ENCODE data around the gene AOC1.

Gene AOC1

DNA sequence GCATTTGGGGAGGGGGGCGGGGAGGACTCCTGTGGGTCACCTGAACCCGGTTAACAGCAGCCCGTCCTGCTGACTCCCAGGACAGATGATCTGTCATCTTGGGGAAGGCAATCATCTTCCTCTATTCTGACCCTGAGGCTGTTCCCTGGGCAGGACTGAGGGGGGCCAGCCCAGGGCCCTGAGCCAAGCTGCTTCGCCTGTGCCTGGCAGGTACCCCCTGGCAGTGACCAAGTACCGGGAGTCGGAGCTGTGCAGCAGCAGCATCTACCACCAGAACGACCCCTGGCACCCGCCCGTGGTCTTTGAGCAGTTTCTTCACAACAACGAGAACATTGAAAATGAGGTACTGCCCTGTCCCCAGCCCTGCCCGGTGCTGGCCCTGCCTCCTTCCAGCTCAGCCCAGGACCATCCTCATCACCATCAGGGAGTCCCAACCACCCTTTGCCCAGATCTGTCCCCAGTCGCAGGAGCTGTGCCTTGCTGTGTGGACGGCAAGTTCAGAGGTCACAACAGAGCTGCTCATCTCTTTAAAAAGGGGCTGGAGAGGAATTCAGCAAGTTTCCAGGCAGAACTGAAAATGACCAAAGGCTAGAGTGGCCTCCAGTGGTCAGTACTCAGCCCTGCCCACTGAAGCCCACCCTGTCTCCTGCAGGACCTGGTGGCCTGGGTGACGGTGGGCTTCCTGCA, 8.1 kb downstream of the AOC1 start:
- WGBS (ENCODE audit: insufficient coverage, insufficient read length) = no CpG with 5 or more reads among the region's 14 CpGs
- no peak for DNase-seq (ENCODE audit: low read depth, low spot score)
- no peaks in the 10 kb centered on the region for H3K4me1 ChIP-seq (ENCODE audit: control insufficient read depth, insufficient read depth, low read length)

DNA sequence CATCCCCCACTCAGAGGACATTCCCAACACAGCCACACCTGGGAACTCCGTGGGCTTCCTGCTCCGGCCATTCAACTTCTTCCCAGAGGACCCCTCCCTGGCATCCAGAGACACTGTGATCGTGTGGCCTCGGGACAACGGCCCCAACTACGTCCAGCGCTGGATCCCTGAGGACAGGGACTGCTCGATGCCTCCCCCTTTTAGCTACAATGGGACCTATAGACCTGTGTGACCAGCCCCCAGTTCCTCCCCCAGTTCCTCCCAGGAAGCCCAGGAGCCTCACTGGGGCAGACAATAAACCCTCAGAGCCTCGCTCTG, 8.6 kb downstream of the AOC1 start:
- no peaks in the 10 kb centered on the region for H3K36me3 ChIP-seq (ENCODE audit: control insufficient read depth, insufficient read depth, low read length)
- H3K4me3 ChIP-seq (ENCODE audit: low read length) = no peak overlapping the region
- H3K27me3 ChIP-seq (ENCODE audit: control insufficient read depth, insufficient read depth, low read length) = no peaks in the 10 kb centered on the region
- H3K9me3 ChIP-seq (ENCODE audit: control insufficient read depth, insufficient read depth, low read length) = no peaks in the 10 kb centered on the region
- H3K4me1 ChIP-seq (ENCODE audit: control insufficient read depth, insufficient read depth, low read length) = no peaks in the 10 kb centered on the region
- no CpG with 5 or more reads among the region's 9 CpGs for WGBS (ENCODE audit: insufficient coverage, insufficient read length)
- no peak overlapping the region for H3K27ac ChIP-seq (ENCODE audit: low read length)
- DNase-seq (ENCODE audit: low read depth, low spot score) = no peak

More for the DNA sequence above, 8.1 kb downstream of the AOC1 start:
- no peaks in the 10 kb centered on the region for H3K9me3 ChIP-seq (ENCODE audit: control insufficient read depth, insufficient read depth, low read length)
- H3K4me3 ChIP-seq (ENCODE audit: low read length) = no peak overlapping the region
- no peaks in the 10 kb centered on the region for H3K27me3 ChIP-seq (ENCODE audit: control insufficient read depth, insufficient read depth, low read length)
- no peak overlapping the region for H3K27ac ChIP-seq (ENCODE audit: low read length)
- no peaks in the 10 kb centered on the region for H3K36me3 ChIP-seq (ENCODE audit: control insufficient read depth, insufficient read depth, low read length)

DNA sequence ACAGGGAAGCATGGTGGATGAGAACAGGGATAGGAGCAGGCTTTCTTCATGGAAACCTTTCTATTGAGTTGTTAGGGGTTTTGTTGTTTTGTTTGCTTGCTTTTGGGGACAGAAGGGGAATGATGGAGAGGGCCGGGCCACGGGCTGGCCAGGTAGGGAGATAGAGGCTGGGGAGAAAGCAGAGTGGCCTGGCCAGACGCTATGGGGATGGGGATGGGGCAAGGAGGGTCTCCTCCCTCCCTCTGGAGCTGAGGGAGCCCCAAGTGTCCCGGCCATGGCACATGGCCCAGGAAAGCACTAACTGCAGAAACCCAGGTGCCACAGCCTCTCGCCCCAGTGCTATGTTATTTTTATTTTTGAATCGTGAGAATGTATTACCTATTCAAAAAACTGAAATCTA, 10.0 kb downstream of the AOC1 start:
- Histone ChIP-seq H3K4me3 (ENCODE audit: low read length) (no peak overlapping the region), H3K4me1 (ENCODE audit: control insufficient read depth, insufficient read depth, low read length) (no peaks in the 10 kb centered on the region), H3K9me3 (ENCODE audit: control insufficient read depth, insufficient read depth, low read length) (no peaks in the 10 kb centered on the region), H3K27ac (ENCODE audit: low read length) (no peak overlapping the region), H3K27me3 (ENCODE audit: control insufficient read depth, insufficient read depth, low read length) (no peaks in the 10 kb centered on the region), H3K36me3 (ENCODE audit: control insufficient read depth, insufficient read depth, low read length) (no peaks in the 10 kb centered on the region)
- no peak for DNase-seq (ENCODE audit: low read depth, low spot score)
- no CpG with 5 or more reads among the region's 6 CpGs for WGBS (ENCODE audit: insufficient coverage, insufficient read length)

DNA sequence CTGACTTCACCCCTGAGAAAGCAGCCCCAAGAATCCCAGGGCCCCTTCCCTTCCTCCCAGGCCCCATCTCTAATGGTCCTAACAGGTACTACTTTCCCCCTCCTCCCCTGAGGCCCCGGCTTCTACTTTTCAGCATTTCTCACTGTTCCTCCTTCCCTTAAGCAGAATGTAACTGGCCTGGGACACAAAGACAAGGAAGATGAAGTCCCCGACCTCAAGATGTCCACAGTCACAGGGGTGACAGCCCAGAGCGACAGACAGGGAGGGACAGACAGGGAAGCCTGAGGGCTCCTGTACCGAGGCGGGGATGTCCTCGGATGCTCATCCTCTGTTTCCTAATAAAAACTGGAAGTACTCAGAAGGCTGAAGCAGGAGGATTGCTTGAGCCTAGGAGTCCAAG, 11.6 kb downstream of the AOC1 start:
- H3K4me1 ChIP-seq (ENCODE audit: control insufficient read depth, insufficient read depth, low read length) = no peaks in the 10 kb centered on the region
- H3K36me3 ChIP-seq (ENCODE audit: control insufficient read depth, insufficient read depth, low read length) = no peaks in the 10 kb centered on the region
- no peaks in the 10 kb centered on the region for H3K9me3 ChIP-seq (ENCODE audit: control insufficient read depth, insufficient read depth, low read length)
- H3K4me3 ChIP-seq (ENCODE audit: low read length) = no peak overlapping the region
- no peaks in the 10 kb centered on the region for H3K27me3 ChIP-seq (ENCODE audit: control insufficient read depth, insufficient read depth, low read length)
- no peak for DNase-seq (ENCODE audit: low read depth, low spot score)
- H3K27ac ChIP-seq (ENCODE audit: low read length) = no peak overlapping the region
- WGBS (ENCODE audit: insufficient coverage, insufficient read length) = no CpG with 5 or more reads among the region's 6 CpGs

DNA sequence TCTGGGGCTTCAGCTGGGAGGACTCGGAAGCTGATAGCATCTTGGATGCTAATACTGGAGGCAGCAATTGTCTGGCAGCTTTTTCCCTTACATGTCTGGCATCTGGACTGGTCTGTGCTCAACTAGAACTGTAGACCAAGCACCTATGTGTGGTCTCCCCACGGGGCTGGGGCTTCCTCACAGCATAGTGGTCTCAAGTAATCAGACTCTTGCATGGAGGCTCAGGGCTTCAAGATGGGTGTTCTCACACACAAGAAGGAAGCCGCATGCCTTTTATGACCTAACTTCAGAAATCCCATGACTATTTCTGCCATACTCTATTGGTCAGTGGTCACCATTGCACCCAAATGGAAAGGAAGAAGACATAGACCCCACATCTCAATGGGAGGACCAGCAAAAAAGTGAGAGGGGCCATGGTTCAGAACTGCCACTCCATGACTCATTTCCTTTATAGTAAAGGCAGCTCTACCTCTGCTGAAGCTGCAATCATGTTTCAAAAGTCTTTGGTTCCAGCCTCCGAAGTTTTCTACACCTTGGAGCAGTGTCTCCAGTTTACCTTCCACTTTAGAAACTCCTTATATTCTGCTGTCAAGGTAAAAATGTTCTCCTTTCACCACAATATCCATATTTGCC, 14.7 kb downstream of the AOC1 start:
- no peaks in the 10 kb centered on the region for H3K4me1 ChIP-seq (ENCODE audit: control insufficient read depth, insufficient read depth, low read length)
- H3K27me3 ChIP-seq (ENCODE audit: control insufficient read depth, insufficient read depth, low read length) = no peaks in the 10 kb centered on the region
- WGBS (ENCODE audit: insufficient coverage, insufficient read length) = no CpG with 5 or more reads among the region's 4 CpGs
- no peak overlapping the region for H3K27ac ChIP-seq (ENCODE audit: low read length)
- DNase-seq (ENCODE audit: low read depth, low spot score) = no peak
- H3K9me3 ChIP-seq (ENCODE audit: control insufficient read depth, insufficient read depth, low read length) = no peaks in the 10 kb centered on the region
- H3K36me3 ChIP-seq (ENCODE audit: control insufficient read depth, insufficient read depth, low read length) = no peaks in the 10 kb centered on the region
- H3K4me3 ChIP-seq (ENCODE audit: low read length) = no peak overlapping the region

DNA sequence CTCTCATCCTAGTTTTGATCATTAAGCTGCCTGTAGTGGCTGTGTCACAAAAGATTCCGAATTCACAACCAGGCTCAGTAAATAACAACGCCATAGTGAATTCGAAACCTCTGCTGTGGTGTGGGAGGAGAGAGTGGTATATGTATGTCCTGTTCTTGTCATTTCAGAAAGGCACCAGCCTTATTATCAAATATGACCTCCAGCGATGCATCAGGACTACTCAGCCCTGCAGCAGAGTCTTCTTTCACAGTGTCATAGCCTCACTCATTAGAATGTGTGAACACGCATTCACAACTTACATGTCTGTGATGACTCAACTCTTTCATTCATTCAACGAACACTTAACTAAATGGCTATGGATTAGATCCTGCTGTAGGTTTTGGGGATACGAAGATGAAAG, 15.3 kb downstream of the AOC1 start:
- Histone ChIP-seq H3K4me3 (ENCODE audit: low read length) (no peak overlapping the region), H3K9me3 (ENCODE audit: control insufficient read depth, insufficient read depth, low read length) (no peaks in the 10 kb centered on the region), H3K27me3 (ENCODE audit: control insufficient read depth, insufficient read depth, low read length) (no peaks in the 10 kb centered on the region), H3K4me1 (ENCODE audit: control insufficient read depth, insufficient read depth, low read length) (no peaks in the 10 kb centered on the region), H3K36me3 (ENCODE audit: control insufficient read depth, insufficient read depth, low read length) (no peaks in the 10 kb centered on the region), H3K27ac (ENCODE audit: low read length) (no peak overlapping the region)
- WGBS (ENCODE audit: insufficient coverage, insufficient read length) = no CpG with 5 or more reads among the region's 7 CpGs
- DNase-seq (ENCODE audit: low read depth, low spot score) = no peak

DNA sequence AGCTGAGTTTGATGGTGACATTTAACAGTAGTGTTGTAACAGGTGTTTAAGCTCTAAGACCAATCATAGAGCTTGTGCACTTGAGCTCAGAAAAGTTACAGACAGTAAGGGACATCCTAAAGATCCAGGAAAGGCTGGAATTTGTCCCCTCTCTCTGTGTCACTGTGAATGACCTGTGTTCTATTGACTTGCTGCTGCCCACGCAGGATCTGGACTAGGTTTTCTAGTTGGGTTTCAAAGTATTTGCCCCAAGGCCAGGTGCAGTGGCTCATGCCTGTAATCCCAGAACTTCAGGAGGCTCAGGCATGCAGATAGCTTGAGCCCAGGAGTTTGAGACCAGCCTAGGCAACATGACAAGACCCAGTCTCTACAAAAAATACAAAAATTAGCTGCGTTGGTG, 17.1 kb downstream of the AOC1 start:
- H3K27me3 ChIP-seq (ENCODE audit: control insufficient read depth, insufficient read depth, low read length) = no peaks in the 10 kb centered on the region
- no peaks in the 10 kb centered on the region for H3K36me3 ChIP-seq (ENCODE audit: control insufficient read depth, insufficient read depth, low read length)
- H3K27ac ChIP-seq (ENCODE audit: low read length) = no peak overlapping the region
- H3K4me1 ChIP-seq (ENCODE audit: control insufficient read depth, insufficient read depth, low read length) = no peaks in the 10 kb centered on the region
- DNase-seq (ENCODE audit: low read depth, low spot score) = no peak
- H3K9me3 ChIP-seq (ENCODE audit: control insufficient read depth, insufficient read depth, low read length) = no peaks in the 10 kb centered on the region
- H3K4me3 ChIP-seq (ENCODE audit: low read length) = no peak overlapping the region
- WGBS (ENCODE audit: insufficient coverage, insufficient read length) = no CpG with 5 or more reads among the region's 2 CpGs

DNA sequence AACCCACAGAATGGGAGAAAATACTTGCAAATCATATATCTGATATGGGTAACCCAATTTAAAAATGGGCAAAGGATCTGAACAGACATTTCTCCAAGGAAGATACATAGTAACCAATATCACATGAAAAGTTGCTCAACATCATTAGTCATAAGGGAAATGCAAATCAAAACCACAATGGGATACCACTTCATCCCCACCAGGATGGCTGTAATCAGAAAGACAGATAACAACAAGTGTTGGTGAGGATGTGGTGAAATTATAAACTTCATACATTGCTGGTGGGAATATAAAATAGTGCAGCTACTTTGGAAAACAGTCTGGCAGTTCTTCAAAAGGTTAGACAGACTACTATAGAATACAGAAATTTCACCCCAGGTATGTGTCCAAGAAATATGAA, 19.3 kb downstream of the AOC1 start:
- H3K27me3 ChIP-seq (ENCODE audit: control insufficient read depth, insufficient read depth, low read length) = no peaks in the 10 kb centered on the region

DNA sequence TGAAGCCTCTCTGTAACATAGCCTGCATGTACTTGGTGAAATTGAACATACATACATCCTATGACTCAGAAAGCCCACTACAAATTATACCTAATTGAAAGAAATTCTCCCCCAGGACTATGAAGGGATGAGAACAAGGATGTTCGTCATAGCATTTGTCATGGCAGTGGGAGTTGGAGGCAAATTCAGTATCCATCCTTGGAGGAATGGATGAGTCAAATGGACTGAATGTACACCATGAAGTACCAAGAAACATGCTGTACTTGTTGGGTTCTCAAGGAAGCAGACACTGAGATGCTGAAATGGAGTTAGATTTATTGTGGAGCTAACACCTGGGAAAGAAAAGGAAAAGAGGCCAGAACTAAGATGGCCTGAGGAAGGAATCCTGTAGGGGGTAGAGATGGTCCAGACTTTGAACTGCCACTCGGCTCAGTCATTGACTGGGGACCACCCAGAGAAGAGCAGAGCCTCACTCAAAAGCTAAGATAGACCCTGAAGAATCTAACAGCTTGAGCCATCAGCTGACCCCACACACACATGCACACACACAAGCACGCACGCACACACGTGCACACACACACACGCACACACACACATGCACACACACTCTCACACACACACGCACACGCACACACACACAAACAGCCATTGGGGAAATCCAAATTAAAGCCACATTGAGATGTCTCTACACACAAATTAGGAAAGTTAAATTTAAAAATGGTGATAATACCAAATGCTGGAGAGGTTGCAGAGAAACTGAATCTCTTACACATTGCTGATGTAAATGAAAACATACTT, 22.3 kb downstream of the AOC1 start:
- Histone ChIP-seq H3K27me3 (ENCODE audit: control insufficient read depth, insufficient read depth, low read length) (no peaks in the 10 kb centered on the region), H3K36me3 (ENCODE audit: control insufficient read depth, insufficient read depth, low read length) (no peaks in the 10 kb centered on the region), H3K4me1 (ENCODE audit: control insufficient read depth, insufficient read depth, low read length) (no peaks in the 10 kb centered on the region), H3K27ac (ENCODE audit: low read length) (no peak overlapping the region), H3K9me3 (ENCODE audit: control insufficient read depth, insufficient read depth, low read length) (no peaks in the 10 kb centered on the region), H3K4me3 (ENCODE audit: low read length) (no peak overlapping the region)
- no peak for DNase-seq (ENCODE audit: low read depth, low spot score)
- WGBS (ENCODE audit: insufficient coverage, insufficient read length) = no CpG with 5 or more reads among the region's 8 CpGs

More for the DNA sequence above, 19.3 kb downstream of the AOC1 start:
- no peak overlapping the region for H3K4me3 ChIP-seq (ENCODE audit: low read length)
- H3K27ac ChIP-seq (ENCODE audit: low read length) = no peak overlapping the region
- no peaks in the 10 kb centered on the region for H3K4me1 ChIP-seq (ENCODE audit: control insufficient read depth, insufficient read depth, low read length)
- H3K9me3 ChIP-seq (ENCODE audit: control insufficient read depth, insufficient read depth, low read length) = no peaks in the 10 kb centered on the region
- DNase-seq (ENCODE audit: low read depth, low spot score) = no peak
- no peaks in the 10 kb centered on the region for H3K36me3 ChIP-seq (ENCODE audit: control insufficient read depth, insufficient read depth, low read length)

DNA sequence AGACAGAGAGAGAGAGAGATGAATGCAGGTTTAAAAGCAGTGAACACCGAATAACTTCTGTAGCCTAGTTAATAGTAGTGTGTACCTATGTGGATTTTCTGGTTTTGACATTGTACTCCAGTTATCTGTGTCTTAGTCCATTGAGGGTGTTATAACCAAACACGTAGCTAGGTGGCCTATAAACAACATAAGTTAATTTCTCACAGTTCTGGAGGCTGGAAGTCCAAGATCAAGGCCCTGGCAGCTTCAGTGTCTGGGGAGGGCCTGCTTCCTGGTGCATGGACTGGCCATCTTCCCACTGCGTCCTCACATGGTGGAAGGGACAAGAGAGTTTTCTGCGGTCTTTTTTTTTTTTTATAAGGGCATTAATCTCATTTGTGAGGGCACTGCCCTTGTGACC, 23.5 kb downstream of the AOC1 start:
- no peak for DNase-seq (ENCODE audit: low read depth, low spot score)

More for the DNA sequence above, 23.5 kb downstream of the AOC1 start:
- no peak overlapping the region for H3K4me3 ChIP-seq (ENCODE audit: low read length)
- H3K27ac ChIP-seq (ENCODE audit: low read length) = no peak overlapping the region
- no peaks in the 10 kb centered on the region for H3K9me3 ChIP-seq (ENCODE audit: control insufficient read depth, insufficient read depth, low read length)
- no peaks in the 10 kb centered on the region for H3K4me1 ChIP-seq (ENCODE audit: control insufficient read depth, insufficient read depth, low read length)
- no peaks in the 10 kb centered on the region for H3K36me3 ChIP-seq (ENCODE audit: control insufficient read depth, insufficient read depth, low read length)
- WGBS (ENCODE audit: insufficient coverage, insufficient read length) = no CpG with 5 or more reads among the region's 4 CpGs
- H3K27me3 ChIP-seq (ENCODE audit: control insufficient read depth, insufficient read depth, low read length) = no peaks in the 10 kb centered on the region
